ENCODE measurements around the gene ELK3. TPM values are rescaled to one million over a fixed set of nuclear protein-coding genes. Genes with fewer than 3 reads are reported as not detected.
A peak's percentile ranks its signal among the peaks of the same experiment; 100 is the strongest.

The ELK3 gene
- polyA plus RNA-seq, 1 of the 3 experiments (the other 2 are of a cell fraction): 33.8 TPM

DNA sequence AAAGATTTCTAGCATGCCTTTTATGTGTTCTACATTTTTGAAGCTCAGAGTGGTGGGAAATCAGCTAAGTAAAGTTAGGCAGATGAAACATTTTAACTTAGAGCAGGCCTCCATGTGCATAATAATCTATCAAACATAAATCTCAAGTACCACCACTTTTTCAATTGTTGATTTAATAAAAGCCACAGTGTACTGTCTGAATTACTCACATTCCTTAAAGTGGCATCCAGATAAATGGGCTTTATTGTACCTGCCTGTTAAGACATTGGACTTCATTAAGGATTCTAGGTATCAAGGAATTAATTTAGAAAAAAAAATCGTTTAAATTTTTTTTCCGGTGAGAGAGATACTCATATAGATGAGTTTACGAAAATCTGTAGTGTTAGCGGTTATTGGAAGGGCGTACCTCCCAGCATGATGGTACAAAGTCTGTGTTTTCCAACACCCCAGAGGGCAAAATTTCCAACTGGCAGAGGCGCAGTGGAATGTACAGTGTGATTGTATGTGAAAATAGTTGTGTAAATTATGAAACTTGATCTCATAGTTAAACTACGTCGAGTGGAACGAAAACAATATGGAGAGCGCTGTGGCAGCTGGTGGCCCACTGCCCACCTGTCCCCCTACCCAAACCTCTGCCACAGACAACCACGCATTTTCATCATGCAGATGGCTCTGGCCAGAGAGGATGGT is 25.0 kb downstream of the ELK3 start:
- peaks cover 19% of the 10 kb centered on the region for H3F3A ChIP-seq (replicated peaks; ENCODE audit: insufficient read depth)
- peaks cover 9 to 33% of the 10 kb centered on the region in 2 experiments for H3K36me3 ChIP-seq (replicated peaks in 1 of 2; ENCODE audit: control insufficient read depth in 1 of 2, insufficient read depth in 2 of 2, low read length in 1 of 2)
- H3K79me2 ChIP-seq (ENCODE audit: insufficient read depth): peaks cover 89% of the 10 kb centered on the region
- H3K9me3 ChIP-seq: no peaks in the 10 kb centered on the region
- H3K27ac ChIP-seq (ENCODE audit: low read depth in 2 of 2, low read length in 1 of 2): peak overlapping the region; percentile 79 to 97
- no peak overlapping the region for H2AFZ ChIP-seq (ENCODE audit: low read depth)
- H3K4me1 ChIP-seq (ENCODE audit: control insufficient read depth in 1 of 2, insufficient read depth in 2 of 2, low read depth in 1 of 2, low read length in 1 of 2): peaks cover 9 to 21% of the 10 kb centered on the region in 2 experiments; a peak in 3 of 4 replicates
- WGBS (ENCODE audit: low lambda C conversion rate): 62% methylated on average over 11 of the region's 11 CpGs
- POLR2A ChIA-PET: no interaction called here
- peak overlapping the region in 1 of 2 experiments; percentile 25; a peak in 2 of 4 replicates for H3K4me3 ChIP-seq (ENCODE audit: low read depth in 2 of 2, low read length in 1 of 2)
- peak overlapping the region; percentile 68 for H3K9ac ChIP-seq
- CTCF ChIA-PET: no interaction called here
- H3K4me2 ChIP-seq: peak overlapping the region; percentile 72
- TF ChIP-seq TAF1 (IDR thresholded peaks at IDR 0.05; ENCODE audit: borderline replicate concordance, low read depth, low read length): no peak
- no peak for TF ChIP-seq MXI1 (IDR thresholded peaks at IDR 0.05; ENCODE audit: low read depth, low read length)
- TF ChIP-seq, protein P1, sequence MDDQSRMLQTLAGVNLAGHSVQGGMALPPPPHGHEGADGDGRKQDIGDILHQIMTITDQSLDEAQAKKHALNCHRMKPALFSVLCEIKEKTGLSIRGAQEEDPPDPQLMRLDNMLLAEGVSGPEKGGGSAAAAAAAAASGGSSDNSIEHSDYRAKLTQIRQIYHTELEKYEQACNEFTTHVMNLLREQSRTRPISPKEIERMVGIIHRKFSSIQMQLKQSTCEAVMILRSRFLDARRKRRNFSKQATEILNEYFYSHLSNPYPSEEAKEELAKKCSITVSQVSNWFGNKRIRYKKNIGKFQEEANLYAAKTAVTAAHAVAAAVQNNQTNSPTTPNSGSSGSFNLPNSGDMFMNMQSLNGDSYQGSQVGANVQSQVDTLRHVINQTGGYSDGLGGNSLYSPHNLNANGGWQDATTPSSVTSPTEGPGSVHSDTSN (IDR thresholded peaks at IDR 0.05): peak; percentile 6; the same call in 1 of the 2 replicates
- TF ChIP-seq RXRA (IDR thresholded peaks at IDR 0.05; ENCODE audit: borderline replicate concordance, low read depth): no peak
- TF ChIP-seq, protein P2, sequence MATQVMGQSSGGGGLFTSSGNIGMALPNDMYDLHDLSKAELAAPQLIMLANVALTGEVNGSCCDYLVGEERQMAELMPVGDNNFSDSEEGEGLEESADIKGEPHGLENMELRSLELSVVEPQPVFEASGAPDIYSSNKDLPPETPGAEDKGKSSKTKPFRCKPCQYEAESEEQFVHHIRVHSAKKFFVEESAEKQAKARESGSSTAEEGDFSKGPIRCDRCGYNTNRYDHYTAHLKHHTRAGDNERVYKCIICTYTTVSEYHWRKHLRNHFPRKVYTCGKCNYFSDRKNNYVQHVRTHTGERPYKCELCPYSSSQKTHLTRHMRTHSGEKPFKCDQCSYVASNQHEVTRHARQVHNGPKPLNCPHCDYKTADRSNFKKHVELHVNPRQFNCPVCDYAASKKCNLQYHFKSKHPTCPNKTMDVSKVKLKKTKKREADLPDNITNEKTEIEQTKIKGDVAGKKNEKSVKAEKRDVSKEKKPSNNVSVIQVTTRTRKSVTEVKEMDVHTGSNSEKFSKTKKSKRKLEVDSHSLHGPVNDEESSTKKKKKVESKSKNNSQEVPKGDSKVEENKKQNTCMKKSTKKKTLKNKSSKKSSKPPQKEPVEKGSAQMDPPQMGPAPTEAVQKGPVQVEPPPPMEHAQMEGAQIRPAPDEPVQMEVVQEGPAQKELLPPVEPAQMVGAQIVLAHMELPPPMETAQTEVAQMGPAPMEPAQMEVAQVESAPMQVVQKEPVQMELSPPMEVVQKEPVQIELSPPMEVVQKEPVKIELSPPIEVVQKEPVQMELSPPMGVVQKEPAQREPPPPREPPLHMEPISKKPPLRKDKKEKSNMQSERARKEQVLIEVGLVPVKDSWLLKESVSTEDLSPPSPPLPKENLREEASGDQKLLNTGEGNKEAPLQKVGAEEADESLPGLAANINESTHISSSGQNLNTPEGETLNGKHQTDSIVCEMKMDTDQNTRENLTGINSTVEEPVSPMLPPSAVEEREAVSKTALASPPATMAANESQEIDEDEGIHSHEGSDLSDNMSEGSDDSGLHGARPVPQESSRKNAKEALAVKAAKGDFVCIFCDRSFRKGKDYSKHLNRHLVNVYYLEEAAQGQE (IDR thresholded peaks at IDR 0.05; ENCODE audit: low read depth, low read length): no peak
- H4K20me1 ChIP-seq (ENCODE audit: insufficient read depth): peaks cover 5% of the 10 kb centered on the region; the same call in 1 of the 2 replicates
- no peaks in the 10 kb centered on the region for H3K9me2 ChIP-seq
- H3K27me3 ChIP-seq (ENCODE audit: insufficient read depth): no peaks in the 10 kb centered on the region
- DNase-seq: no peak

DNA sequence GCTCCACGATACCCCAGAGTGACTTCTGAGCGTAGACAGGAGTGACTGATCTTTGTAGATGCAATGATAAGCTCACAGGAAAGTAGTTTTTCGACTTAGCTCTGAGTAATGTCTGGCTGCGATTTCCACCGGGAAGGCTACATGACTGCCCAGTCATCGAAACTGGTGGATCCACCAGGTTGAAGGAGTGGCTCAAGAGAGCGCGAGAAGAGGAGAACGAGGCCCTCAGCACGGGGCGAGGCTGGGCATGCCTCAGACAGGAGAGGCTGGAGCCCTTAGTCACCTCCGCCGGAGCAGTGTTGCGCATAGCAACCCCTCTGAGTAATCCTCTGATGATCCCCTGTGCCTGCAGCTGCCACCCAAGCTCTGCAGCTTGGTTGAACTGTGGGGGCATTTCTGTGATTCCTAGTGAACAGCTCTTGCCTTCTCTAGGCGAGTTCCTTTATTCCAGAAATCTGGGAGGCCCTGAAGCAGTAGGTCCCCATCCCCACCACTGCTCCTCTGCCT is 25.6 kb downstream of the ELK3 start:
- peak overlapping the region; percentile 72 for H3K4me2 ChIP-seq
- peaks cover 12 to 25% of the 10 kb centered on the region in 2 experiments for H3K4me1 ChIP-seq (ENCODE audit: control insufficient read depth in 1 of 2, insufficient read depth in 2 of 2, low read depth in 1 of 2, low read length in 1 of 2)
- no peaks in the 10 kb centered on the region for H3K9me2 ChIP-seq
- peaks cover 5% of the 10 kb centered on the region; the same call in 1 of the 2 replicates for H4K20me1 ChIP-seq (ENCODE audit: insufficient read depth)
- H3K27ac ChIP-seq (ENCODE audit: low read depth in 2 of 2, low read length in 1 of 2): peak overlapping the region; percentile 79 to 97
- H3K4me3 ChIP-seq (ENCODE audit: low read depth in 2 of 2, low read length in 1 of 2): peak overlapping the region in 1 of 2 experiments; percentile 25; a peak in 2 of 4 replicates
- ChIA-PET CTCF (interaction anchor here (1.2 kb wide), 1 partner anchor 297 kb away, joined by 3 read pairs; no protein-coding TSS in a partner anchor), POLR2A (no interaction called here)
- WGBS (ENCODE audit: low lambda C conversion rate): 14% methylated on average over 13 of the region's 15 CpGs
- no peak overlapping the region for H2AFZ ChIP-seq (ENCODE audit: low read depth)
- H3K36me3 ChIP-seq (replicated peaks in 1 of 2; ENCODE audit: control insufficient read depth in 1 of 2, insufficient read depth in 2 of 2, low read length in 1 of 2): peaks cover 15 to 28% of the 10 kb centered on the region in 2 experiments
- no peaks in the 10 kb centered on the region for H3K9me3 ChIP-seq
- peak overlapping the region; percentile 71 for H3K9ac ChIP-seq
- no peaks in the 10 kb centered on the region for H3K27me3 ChIP-seq (ENCODE audit: insufficient read depth)
- H3K79me2 ChIP-seq (ENCODE audit: insufficient read depth): peaks cover 88% of the 10 kb centered on the region
- peak; percentile 37 for DNase-seq
- H3F3A ChIP-seq (replicated peaks; ENCODE audit: insufficient read depth): peaks cover 19% of the 10 kb centered on the region
- TF ChIP-seq ELF1 (IDR thresholded peaks at IDR 0.05): no peak
- TF ChIP-seq JUND (IDR thresholded peaks at IDR 0.05): peak; percentile 75
- TF ChIP-seq TAF1 (IDR thresholded peaks at IDR 0.05; ENCODE audit: borderline replicate concordance, low read depth, low read length): peak; percentile 72; the same call in 1 of the 2 replicates
- TF ChIP-seq EP300 (IDR thresholded peaks at IDR 0.05; ENCODE audit: borderline replicate concordance in 1 of 2, low read depth in 1 of 2, low read length in 1 of 2): peak in 1 of 2 experiments; percentile 82; a peak in 1 of 4 replicates
- TF ChIP-seq MXI1 (IDR thresholded peaks at IDR 0.05; ENCODE audit: low read depth, low read length): no peak
- TF ChIP-seq SMC3 (IDR thresholded peaks at IDR 0.05; ENCODE audit: low read depth, low read length): no peak
- TF ChIP-seq YY1 (IDR thresholded peaks at IDR 0.05; ENCODE audit: low read depth): no peak
- TF ChIP-seq TEAD4 (IDR thresholded peaks at IDR 0.05; ENCODE audit: borderline replicate concordance, insufficient read depth): 0 out of 2 replicates have a peak, but pooled peaks have one; percentile 58
- TF ChIP-seq FOSL2 (IDR thresholded peaks at IDR 0.05; ENCODE audit: borderline replicate concordance, low read depth): peak; percentile 85; the same call in 1 of the 2 replicates
- TF ChIP-seq SIN3A (IDR thresholded peaks at IDR 0.05; ENCODE audit: borderline replicate concordance, low read depth, low read length): peak; percentile 87; the same call in 1 of the 2 replicates
- TF ChIP-seq, protein P3, sequence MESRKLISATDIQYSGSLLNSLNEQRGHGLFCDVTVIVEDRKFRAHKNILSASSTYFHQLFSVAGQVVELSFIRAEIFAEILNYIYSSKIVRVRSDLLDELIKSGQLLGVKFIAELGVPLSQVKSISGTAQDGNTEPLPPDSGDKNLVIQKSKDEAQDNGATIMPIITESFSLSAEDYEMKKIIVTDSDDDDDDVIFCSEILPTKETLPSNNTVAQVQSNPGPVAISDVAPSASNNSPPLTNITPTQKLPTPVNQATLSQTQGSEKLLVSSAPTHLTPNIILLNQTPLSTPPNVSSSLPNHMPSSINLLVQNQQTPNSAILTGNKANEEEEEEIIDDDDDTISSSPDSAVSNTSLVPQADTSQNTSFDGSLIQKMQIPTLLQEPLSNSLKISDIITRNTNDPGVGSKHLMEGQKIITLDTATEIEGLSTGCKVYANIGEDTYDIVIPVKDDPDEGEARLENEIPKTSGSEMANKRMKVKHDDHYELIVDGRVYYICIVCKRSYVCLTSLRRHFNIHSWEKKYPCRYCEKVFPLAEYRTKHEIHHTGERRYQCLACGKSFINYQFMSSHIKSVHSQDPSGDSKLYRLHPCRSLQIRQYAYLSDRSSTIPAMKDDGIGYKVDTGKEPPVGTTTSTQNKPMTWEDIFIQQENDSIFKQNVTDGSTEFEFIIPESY (IDR thresholded peaks at IDR 0.05; ENCODE audit: borderline replicate concordance, low read depth): peak; percentile 93
- no peak for TF ChIP-seq EZH2phosphoT487 (IDR thresholded peaks at IDR 0.05; ENCODE audit: borderline replicate concordance, low read depth)
- TF ChIP-seq RAD21 (IDR thresholded peaks at IDR 0.05; ENCODE audit: low read length): no peak
- TF ChIP-seq RFX5 (IDR thresholded peaks at IDR 0.05; ENCODE audit: low read length): no peak

Data from SK-N-SH (cell line).